Daoy (cell line): ENCODE results near the gene IMMT. TPM values are rescaled to one million over a fixed set of nuclear protein-coding genes. Genes with fewer than 3 reads are reported as not detected.
A peak's percentile ranks its signal among the peaks of the same experiment; 100 is the strongest.

Source experiments
- DNase-seq: peaks from one replicate; pipeline ENCODE4 v3.0.0-alpha.2; 2015; ENCODE audit warnings: low read depth
- total RNA-seq: library from RNA; depleted of rRNA; stranded (reverse); fragments of >200 nt; shearing (Covaris generic); gene quantifications from 2 replicates; pipeline ENCODE4 v1.2.3, GENCODE V29; 2014

The IMMT gene
- total RNA-seq, 1 experiment from 2014 or later: 58.1 TPM

DNA sequence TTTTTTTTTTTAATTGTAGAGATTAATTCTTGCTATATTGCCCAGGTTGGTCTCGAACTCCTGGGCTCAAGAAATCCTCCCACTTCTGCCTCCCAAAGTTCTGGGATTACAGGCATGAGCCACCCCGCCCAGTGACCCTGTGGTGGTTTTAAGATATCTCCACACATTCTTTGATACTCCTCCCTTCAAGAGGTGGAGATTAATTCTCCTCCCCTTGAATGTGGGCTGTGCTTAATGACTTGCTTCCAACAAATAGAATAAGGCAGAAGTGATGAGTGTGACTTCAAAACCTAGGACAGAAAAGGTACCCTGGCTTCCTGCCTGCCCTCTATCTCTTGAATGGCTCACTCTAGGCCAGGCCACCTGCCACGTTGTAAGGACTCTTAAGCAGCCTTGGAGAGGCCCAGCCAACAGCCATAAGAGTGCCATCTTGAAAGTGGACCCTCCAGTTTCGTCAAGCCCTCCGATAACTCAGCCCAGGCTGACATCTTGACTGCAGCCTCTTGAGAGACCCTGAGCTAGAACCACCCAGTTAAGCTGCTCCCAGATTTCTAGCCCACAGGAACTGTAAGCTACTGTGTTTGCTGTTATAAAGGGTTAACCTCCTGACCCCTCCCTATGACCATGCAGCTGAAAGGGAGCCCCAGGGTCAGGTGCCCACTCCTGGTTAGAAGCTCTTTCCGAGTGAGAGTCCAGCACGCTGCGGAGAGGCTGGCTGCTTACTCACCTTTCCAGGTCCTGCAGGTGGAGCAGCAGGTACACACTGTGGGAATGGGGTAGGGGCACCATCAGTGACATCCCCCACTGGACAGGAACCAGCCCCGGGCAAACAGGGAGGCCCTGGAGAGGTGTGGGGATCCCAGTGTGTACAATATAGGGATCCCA lies 31.6 kb upstream of the IMMT start:
- DNase-seq: no peak

DNA sequence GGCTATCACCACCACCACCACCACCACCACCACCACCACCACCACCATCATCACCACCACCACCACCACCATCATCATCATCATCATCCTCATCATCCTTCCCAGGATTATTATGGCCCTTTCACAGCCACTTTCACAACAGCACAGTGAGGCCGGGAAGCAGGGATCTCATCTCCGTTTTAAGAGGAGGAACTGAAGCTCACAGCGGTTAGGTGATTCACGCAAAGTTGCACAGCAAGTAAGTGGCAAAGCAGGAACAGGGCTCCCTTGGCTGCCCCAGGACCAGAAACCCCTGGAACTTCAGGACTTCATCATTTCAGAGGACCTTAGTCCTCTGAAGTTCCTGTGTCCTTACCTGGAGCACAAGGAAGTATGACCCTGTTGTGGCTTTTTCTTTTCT lies 30.8 kb upstream of the IMMT start:
- no peak for DNase-seq

DNA sequence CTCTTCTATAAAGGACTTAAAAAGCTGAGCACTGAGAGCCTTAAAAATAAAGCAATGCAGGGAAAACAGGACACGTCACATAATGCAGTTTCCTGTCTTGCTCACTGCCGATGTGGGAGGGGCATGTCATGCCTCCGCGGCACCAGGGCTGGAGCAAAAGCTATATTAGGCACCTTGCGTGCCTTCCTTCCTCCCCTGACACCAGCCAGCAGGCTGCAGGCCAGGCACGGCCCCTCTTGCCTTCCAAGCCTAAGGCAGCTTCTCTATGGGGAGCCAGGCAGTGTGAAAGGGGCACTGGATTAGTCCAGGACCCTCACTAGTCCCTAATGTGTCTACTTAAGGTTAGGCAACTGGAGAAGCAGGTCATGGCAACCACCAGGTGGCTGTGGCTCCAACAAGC lies 30.3 kb upstream of the IMMT start:
- DNase-seq: peak; percentile 13

DNA sequence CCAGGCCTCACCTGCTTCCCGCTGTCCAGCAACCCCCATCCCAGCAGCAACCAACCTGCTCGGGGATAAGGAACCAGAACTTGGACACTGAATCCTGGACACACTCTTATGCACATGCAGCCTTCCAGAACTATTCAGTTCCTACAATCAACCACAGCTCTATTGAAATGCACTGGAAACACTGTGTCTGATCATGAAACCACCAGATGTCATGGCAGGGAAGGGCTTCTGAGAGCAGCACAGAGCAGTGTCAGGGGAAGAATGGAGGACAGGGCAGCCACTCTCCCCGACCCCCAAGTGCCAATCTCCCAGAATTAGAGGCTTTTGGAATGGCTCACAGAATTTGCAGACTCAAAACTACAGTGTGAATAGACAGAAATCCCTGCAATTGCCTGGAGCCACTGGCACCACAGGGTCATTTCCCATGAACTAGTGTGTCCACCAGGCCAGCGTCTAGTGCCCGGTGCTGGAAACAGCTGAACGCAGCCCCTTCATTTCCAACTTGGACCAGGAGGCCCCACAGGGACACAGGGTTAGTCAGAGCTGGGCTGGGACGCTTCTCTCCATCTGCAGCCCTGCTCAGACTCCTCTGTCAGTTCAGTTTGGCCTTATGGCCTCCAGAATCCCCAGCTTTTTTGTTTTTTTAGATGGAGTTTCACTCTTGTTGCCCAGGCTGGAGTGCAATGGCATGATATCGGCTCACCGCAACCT lies 29.5 kb upstream of the IMMT start:
- no peak for DNase-seq

DNA sequence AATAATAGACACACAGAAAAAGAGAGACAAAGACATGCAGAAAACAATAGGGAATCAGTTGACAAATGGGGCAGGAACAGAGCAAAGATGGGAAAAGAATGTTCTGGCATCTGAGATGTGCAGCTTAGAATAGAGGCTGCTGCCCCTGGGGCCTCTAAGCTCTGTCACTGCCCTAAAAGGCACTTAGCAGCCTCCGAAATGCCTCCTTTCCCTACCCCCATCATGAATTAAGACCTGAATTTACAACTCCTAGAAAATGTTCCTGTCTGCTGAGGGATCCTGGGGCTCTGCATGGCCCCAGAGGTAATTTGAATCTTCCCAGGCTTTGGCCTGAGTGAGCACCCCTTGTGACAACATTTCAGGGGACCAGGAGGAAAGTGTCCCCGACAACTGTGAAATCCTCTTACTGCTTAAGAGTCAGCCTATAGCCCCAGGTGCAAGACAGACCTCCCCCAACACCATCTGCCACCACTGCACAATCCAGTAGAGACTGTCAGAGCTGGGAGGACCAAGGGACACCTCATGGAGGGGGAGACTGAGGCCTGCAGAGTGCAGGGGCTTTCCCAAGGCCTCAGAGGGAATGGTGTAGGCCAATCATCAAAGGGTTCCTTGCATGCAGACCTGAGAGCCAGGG lies 28.8 kb upstream of the IMMT start:
- no peak for DNase-seq

DNA sequence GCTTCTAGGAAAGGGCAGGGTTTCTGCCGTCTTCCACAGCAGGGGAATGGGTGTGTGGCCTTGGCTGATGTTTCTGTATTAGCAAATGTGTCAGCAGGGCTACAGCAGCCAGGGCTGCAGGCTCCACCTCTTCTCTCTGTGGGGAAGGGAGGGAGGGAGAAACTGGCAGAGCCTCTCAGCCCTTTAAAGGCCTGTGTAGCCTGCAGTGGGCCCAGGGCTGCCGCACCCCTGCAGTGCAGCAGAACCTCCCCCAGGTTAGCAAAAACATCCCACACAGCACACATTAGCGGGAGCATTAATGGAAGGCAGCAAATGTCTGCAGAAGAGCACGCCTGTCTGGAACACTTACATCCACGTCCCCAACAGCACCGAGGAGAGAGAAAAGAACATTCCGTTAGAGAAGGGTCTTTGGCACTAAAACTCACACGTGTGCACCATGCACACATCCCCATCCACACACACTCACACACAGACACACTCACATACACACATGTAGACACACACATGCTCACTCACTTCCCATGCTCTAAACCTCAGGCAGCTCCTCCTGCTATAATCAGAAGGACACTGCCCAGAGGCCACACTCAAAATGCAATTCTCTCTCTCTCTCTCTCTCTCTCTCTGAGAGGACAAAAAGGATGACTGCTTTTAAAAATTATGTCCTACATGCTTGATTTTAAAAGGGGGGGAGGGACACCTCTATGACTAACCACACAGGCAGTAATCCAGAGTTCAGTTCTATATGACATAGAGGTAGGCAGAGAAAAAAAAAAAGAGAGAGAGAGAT lies 28.1 kb upstream of the IMMT start:
- no peak for DNase-seq

DNA sequence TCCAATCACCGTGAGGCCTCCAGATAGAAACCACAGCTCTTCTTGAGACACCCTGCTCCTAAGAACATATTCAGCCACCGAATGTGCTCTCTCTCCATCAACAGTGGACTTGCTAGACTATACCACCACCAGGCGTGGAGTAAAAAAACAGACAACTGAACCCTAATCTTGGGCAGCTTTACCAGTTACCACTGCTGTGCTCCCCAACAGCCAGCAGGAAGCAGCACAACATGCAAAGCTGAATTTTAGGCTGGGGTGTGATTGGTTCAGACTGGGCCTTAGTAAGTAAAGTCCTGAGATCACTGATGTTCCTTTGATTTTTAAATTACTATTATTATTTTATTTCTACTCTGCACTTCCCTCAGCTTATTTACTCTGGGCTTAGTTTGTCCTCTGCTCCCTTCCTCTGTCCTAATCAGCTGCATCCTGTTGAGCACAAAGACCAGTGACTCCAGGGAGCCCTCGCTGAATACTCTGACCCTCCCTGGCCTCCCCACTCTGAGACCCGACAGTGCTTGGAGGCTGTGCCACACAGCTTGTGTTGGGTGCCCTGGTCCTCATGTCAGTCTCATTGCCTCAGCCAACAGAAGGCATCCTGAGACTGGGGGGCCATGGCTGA lies 25.9 kb upstream of the IMMT start:
- DNase-seq: peak; percentile 59

DNA sequence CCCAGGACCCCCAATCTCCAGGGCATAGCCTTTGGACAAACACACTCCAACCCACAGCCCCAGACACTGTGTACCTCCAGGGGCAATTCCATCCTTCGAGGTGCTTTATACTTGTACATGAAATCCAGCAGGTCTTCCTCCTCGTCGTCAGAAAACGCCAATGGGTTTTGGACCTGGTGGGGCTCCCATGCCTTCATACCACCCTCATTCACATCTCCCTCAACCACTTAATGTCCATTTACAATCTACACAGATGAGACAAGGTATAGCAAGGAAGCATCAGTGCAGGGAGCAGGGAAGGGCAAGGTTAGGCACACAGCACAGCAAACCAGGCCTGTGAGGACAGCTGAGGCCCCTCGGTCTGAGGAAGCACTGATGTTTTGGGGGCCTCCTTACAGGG lies 24.6 kb upstream of the IMMT start:
- DNase-seq: no peak

DNA sequence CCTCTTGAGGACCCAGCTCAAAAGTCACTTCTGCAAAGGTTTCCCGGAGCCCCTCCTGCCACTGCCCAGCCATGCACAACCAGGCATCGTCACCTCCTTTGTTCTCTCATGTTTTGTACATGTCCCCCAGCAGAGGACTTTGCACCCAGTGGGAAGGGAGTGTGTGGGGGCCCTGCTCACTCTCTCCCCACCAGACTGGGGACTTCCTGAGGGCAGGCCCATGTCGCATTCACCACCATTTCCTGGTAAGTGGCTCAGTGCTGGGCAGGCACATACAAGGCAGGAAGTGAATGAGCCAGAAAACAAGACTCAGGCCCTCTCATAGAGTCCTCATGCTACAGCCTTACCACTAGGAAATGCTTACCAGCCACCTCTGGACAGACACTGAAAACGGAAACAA lies 22.9 kb upstream of the IMMT start:
- DNase-seq: no peak

DNA sequence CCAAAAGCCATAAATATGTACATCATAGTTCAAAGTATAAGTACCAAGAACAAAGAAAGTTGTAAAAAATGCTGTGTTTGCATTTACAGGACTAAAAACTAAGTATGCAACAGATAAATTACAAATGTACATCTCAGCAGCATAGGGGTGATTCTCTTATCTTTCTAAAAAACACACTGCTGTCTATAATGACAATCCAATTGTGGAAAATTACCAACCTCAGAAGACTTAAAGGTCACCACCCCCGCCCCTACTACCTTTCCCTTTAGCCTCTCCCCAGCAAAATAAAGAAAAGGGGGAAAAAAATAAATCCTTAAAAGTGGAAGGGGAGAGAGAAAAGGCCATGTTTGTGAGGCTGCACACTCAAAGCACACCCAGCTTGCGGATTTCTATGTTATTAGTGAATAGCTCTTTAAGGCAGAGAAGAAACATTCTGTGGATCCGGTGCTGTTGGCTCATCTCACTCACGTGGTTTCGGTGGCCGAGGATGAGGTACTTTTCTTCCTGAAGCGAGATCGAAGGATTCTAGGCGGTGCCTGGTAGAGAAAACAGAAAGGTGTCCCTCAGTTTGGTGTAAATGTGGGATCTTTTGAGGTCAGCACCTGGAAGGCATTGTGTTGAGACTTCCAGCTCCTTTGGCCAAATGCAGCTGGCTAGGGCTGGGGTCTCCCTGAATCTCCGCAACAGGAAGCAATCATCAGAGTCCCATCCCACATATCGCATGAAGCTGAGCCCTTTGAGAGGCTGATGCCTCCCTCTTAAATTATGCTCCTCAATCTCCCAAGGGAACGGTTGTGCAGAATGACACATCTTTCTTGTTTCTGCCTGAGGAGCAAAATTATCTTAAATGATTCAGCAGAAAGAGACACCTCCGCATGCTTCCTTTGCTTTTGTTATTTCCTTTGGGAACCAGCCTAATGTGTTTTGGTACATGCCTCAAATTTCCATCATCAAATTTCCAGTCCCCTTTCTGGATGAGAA lies 21.6 kb upstream of the IMMT start:
- DNase-seq: peak; percentile 55

DNA sequence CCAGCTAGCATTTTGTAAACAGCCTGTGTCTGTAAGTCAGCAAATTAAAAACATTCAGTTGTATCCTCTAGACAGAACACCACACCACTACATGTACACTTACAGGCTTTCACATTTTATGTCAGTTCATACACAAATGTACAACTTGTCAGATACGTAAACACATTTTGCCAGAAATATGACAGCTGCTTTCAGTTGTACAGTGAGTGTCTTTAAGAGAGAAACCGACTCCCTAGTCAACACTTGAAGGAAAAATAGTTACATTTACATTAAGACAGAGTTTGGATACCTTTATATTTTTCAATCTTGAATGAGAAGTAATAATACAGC lies 19.2 kb upstream of the IMMT start:
- DNase-seq: no peak

DNA sequence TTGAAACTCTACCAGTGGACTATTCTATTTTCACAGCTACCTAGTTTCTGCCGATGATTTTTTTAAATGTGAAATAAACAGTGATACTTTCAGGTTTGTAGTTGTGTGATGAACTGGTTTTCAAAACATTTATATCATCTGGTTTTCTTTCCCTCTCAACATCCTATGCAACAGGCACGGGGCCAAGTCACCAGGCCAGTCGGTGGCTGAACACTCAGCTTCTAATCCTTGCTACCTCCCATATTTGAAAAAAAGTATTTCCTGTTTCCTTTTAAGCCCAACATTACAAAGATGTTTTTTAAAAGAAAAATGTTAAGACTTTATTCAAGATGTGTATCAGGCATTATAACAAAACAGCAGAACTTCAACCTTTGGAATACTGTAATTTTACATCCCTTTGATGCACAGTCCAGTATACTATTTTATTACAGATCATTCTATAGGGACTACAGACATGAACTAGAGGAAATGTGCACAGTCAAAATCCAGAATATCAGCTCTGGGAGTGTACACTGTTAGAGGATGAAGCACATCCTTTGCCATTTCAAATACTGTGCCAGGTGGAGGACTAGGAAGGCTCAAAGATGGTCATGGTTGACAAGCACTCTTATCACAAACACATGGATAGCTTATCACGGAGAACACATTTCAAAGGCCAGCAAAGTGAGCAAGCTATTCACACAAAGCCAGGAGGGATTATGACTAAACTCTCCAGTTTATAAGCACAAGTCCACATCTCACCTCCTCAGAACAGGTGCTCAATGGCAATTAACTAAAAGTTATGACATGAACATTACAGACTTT lies 18.6 kb upstream of the IMMT start:
- DNase-seq: no peak

DNA sequence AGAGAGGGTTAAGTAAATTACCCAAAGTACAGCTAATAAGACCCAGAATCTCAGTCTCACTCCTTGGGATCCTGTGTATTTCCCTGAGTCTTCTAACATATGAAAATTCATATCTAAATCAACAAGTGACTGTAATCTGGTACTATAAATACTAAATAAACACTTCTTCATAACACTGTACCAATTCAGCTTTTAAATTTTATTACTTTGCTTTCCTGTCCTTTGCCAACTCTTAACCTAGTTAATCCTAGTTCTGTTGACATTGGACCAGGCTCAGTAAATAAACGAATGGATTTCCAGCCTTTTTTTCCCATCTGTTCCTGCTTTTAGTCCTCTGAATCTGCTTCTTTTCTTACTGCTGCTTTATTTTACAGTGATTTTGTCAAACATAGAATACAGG lies 17.8 kb upstream of the IMMT start:
- DNase-seq: no peak

DNA sequence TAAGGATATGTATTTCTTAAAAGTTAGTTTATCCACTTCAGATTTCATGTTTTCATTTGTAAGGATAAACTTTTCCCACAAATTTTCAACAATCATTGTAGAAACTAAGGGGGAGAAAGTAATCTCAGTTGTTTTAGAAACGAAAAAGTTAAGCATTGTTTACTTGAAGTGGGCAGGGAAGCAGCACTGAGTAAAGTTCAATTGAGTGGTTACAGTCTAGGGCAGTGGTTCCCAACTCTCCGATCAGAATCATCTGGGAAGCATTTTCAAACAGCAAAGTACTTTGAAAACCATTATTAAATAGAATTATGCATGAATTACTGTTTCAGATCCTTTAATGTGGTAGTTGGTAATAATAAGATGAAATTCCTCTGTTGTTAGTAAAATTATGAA lies 16.5 kb upstream of the IMMT start:
- no peak for DNase-seq

DNA sequence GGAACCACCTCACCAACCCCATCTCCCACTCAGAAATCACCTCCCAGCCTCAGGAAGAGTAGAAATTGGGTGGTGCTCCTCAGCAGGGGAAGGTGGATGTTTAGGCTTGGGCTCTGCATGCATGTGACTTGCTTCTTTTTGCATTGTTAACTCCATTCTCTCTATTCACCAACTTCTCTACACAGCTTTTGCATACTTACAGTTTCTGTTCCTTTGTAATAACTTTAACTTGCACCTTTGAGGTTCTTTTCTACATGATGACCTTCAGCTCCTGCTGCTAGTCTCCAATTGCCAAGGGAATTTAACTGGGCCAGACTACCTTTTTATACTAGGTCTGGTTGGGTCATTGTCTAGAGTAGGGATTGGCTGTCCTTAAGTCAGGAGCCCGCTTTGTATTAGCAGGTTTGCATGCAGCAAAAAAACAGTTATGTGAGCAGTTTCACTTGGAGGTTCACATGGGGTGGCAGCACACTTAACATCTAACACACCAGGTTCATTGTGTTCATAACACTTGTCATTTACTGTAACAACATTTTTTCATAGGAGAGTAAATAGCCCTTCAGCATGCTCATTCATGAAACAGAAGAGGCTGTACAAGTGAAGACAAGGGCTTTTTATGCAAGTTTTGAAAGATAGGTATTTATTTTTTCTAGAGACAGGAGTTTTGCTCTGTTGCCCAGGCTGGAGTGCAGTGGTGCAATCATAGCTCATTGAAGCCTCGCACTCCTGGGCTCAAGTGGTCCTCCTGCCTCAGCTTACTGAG lies 16.0 kb upstream of the IMMT start:
- no peak for DNase-seq

DNA sequence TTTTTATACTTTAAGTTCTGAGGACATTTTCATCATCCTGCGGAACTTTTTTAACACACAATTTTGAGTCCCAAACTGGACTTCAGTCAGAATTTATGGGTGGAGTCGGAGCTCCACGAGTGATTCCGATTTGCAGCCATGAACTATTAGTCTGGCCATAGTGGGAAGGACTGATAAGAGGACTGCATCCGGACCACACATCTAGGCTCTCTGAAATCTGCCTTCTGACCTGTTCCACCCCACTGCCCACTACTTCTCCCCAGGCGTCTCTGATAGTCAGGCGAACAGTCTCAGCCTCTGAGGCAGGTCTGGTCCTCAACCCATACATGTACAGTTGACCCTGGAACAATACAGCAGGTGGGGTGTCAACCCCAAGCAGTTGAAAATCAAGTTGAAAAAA lies 9.2 kb upstream of the IMMT start:
- DNase-seq: no peak

DNA sequence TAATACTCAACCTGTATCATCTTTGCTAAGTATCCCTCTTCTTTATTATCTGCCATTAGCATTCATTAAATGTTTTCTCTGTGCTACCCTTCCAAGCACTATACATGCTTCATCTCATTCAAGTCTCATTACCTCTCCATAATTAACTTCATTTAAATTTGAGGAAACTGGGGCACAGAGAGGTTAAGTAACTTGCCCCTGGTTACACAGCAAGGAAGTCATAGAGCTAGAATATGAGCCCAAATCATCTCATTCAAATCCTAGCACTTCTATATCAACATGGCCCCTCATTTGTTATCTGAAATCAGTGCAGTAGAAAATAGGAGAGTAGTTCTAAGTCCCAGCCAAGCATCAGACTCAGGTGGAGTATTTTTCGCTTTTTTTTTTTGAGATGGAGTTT lies 8.4 kb upstream of the IMMT start:
- DNase-seq: no peak

DNA sequence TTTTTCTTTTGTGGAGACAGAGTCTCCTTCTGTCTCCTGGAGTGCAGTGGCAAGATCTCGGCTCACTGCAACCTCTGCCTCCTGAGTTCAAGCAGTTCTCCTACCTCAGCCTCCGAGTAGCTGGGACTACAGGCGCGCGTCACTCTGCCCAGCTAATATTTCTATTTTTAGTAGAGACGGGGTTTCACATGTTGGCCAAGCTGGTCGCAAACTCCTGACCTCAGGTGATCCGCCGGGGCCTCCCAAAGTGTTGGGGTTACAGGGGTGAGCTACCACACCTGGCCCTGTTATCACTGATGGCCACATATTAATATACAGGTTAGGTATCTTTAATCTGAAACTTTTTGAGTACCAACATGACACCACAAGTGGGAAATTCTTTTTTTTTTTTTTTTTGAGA lies 7.4 kb upstream of the IMMT start:
- DNase-seq: no peak

DNA sequence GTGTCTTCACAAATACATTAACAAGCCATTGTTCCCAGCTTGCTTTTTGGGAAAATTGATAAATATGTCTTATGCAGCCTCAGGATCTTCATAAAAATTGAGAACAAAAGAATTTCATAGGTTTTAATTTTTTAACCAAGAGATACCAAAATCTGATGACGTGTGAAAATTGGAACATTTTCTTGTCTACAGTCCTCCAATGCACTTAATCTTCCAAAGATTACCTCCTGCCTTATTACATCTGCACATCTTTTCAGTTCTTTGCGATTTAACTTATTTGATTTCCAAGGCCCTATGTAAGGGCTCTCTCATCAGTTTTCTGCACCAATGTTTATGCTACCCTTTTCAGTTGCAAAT lies 7.1 kb upstream of the IMMT start:
- no peak for DNase-seq
